NCI-H2081 (cell line): ENCODE measurements around the gene RGR.

Experiments
- DNase-seq, 2 experiments: peaks; one replicate each; lab custom pipeline; 2025; lab: John Stamatoyannopoulos, UW

Gene RGR

DNA sequence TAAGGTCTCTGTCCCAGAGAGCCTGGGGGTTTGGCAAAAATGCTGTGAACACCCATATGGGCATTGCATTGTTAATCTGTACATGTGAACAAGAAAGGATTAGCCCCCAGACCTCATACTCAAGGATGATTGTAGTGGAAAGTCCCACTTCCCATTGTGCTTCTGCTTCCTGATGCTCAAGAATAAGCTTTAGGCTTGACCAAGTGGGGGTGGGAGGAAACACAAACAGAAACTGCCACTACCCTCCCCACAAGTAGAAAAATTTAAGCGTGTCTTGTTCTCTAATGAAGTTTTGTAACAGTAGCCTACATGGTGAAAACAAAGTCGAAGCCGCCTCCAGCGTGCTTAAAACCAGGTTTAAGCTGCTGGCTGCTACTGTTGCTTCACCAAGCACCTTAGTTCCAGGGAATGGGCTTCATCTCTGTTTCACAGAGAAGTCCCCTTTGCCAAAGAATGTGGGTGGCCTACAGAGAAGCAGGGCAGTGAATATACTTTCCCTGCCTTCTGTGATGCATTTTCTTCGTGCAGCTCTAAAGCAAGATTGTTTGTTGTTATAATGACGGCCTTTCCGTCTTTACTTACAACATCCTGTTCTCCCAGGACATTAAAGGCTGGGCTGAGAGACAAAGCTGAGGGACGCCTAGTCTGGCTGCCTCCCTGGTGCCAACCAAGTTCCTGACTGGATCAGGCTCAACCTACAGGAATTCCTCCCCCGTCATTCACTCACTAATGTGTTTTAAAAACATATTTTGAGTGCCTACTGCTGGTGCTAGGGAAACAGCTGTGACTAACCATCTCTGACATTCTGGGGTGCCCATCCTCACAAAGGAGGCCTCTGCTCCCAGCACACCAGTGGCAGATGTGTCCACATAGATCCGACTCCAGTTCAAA is 51.5 kb downstream of the RGR start:
- DNase-seq, result peak in 1 of 2 experiments; percentile 6

DNA sequence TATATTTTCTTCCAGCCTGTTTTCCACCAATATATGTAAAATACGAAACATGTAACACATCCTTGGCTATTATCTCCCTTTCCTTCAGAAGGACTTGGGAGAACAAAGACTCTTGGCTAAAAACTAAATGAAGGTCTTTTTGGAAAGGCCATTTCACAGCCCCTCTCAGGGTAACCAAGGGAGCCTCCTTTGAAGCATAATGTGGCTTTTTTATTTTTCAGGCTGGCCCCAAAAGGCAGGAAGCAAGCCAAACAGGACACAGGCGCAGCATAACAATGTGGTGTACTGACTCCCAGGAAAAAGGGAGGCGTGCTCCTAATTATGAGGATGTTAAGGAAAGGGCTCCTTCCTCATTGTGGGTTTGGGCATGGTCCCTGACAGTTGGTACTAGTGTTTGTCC is 53.2 kb downstream of the RGR start:
- DNase-seq, result no peak

DNA sequence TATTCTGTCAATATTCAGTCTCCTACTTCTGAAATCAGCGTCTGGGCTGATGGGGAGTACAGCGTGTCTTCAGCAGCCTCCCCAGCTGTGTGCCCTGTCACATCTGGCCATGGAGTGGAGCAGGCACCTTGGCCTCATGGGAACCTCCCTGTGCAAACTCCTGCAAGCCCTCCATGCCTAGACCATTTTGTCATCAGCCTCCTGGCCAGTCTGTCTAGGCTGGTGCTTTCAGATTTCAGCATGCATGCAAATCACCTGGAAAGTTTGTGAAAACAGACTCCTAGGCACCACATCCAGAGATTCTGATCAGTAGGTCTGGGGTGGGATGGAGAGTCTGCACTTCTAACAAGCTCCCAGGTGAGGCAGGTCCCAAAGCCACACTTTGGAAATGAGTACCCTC is 57.4 kb downstream of the RGR start:
- DNase-seq, result no peak

DNA sequence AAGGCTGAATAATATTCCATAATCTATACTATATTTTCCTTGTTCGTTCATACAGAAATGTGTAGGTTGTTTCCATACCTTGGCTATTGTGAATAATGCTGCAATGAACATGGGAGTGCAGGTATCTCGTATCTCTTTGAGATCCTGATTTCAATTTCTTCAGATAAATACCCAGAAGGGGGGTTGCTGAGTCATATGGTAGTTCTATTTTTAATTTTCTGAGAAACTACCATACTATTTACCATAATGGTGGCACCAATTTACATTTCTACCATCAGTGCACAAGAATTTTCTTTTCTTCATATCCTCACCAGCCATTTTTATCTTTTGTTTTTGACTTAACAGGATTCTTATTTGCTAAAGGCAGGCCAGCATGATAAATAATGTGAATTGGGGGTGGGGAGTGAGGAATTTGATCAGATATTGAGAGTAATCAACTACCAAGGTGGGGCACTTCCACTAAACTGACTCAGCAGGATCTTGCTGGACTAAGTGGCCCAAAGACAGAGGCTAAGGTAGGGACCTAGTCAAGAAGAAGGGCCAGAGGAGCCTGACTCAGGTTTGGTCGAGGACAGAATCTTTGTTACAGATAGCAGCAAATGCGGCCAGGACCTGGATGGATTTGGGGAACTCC is 62.0 kb downstream of the RGR start:
- no peak for DNase-seq

DNA sequence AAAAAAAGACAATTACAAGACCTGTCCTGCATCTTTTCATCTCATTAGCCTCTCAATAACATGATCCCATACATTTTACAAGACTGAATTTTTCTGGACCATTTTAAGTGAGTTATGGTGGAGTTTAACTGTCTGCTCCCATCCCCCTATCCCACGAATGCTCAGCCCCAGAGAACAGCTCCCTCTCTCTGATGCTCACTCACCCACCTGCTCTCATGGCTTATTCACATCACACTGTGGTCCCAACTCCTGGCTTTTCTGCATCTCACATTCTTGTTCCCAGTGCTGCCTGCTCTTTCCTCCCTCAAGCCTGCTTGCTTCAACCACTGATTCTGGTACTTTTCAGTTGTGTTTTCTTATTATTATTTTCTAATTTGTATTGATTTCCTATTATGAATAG is 63.2 kb downstream of the RGR start:
- DNase-seq, result no peak

DNA sequence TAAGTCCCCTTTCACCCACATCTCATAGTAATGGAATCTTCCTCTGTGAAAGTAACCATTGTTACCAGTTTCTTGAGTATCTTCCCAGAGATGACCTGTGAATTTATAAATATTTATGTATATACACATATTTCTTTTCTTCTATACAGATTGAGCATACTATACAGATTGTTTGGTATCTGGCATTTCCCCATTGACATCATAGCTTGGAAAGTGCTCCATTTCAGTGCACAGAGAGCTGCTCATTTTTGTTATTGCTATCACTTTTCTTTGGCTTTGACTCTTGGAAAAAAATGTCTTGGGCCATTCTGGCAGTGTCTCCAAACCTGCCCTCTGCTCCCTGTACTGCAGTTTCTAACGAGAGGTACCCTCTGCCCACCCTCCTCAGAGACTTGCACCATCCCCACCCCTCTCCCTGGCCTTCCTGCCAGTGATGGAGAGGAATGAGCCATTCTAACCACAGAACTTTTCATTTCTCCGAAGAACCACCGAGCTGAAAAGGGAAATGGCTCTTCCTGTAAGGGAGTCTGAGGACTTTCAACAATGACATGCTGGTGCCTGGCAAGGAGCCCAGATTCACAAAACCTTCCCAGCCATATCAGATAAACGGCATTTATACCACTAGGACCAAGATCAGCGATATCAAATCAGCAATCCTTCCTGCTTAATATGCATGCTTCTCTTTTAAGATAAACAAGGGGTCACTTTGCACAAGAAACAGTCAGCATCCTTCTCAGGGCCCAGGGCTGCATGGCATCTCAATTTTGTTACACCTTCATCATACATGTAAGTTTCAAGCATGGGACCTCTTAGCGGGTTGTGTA is 63.8 kb downstream of the RGR start:
- DNase-seq, result peak in 1 of 2 experiments; percentile 41
